ENCODE data around the gene SQSTM1.

DNA sequence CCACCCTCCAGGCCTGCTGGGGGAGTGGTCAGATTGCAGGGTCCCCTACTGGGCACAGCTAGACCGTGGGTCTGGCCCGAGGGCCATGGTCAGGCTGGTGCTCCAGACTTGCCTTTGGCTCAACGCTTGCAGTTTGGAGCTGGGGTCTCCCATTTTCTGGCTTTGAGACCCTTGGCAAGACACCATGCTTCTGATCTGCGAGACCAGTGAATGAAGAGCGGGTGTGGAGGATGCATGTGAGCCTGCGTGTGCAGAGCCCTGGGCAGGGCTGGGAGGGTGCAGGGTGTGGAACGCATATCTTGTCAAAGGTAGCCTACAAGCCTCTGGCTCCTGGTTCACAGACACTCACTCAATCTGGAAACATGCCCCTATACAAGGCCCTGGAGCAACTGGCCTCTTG is 44.0 kb downstream of the SQSTM1 start:
- TF ChIP-seq, protein P1, sequence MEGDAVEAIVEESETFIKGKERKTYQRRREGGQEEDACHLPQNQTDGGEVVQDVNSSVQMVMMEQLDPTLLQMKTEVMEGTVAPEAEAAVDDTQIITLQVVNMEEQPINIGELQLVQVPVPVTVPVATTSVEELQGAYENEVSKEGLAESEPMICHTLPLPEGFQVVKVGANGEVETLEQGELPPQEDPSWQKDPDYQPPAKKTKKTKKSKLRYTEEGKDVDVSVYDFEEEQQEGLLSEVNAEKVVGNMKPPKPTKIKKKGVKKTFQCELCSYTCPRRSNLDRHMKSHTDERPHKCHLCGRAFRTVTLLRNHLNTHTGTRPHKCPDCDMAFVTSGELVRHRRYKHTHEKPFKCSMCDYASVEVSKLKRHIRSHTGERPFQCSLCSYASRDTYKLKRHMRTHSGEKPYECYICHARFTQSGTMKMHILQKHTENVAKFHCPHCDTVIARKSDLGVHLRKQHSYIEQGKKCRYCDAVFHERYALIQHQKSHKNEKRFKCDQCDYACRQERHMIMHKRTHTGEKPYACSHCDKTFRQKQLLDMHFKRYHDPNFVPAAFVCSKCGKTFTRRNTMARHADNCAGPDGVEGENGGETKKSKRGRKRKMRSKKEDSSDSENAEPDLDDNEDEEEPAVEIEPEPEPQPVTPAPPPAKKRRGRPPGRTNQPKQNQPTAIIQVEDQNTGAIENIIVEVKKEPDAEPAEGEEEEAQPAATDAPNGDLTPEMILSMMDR (IDR thresholded peaks at IDR 0.05) = no peak
- TF ChIP-seq MXI1 (IDR thresholded peaks at IDR 0.05; ENCODE audit: low read depth, low read length) = no peak
- TF ChIP-seq, protein P2, sequence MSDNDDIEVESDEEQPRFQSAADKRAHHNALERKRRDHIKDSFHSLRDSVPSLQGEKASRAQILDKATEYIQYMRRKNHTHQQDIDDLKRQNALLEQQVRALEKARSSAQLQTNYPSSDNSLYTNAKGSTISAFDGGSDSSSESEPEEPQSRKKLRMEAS (IDR thresholded peaks at IDR 0.05; ENCODE audit: low read depth) = no peak
- no peak for TF ChIP-seq YY1 (IDR thresholded peaks at IDR 0.05; ENCODE audit: low read depth)
- no peak for TF ChIP-seq CHD2 (IDR thresholded peaks at IDR 0.05; ENCODE audit: low read length, partially characterized antibody)
- TF ChIP-seq FOXJ3 (CRISPR knock-in tag; IDR thresholded peaks at IDR 0.05) = no peak
- TF ChIP-seq ELF1 (IDR thresholded peaks at IDR 0.05) = no peak
- TF ChIP-seq, protein P3, sequence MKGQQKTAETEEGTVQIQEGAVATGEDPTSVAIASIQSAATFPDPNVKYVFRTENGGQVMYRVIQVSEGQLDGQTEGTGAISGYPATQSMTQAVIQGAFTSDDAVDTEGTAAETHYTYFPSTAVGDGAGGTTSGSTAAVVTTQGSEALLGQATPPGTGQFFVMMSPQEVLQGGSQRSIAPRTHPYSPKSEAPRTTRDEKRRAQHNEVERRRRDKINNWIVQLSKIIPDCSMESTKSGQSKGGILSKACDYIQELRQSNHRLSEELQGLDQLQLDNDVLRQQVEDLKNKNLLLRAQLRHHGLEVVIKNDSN (IDR thresholded peaks at IDR 0.05; ENCODE audit: borderline replicate concordance, low read depth) = no peak
- TF ChIP-seq, protein P4, sequence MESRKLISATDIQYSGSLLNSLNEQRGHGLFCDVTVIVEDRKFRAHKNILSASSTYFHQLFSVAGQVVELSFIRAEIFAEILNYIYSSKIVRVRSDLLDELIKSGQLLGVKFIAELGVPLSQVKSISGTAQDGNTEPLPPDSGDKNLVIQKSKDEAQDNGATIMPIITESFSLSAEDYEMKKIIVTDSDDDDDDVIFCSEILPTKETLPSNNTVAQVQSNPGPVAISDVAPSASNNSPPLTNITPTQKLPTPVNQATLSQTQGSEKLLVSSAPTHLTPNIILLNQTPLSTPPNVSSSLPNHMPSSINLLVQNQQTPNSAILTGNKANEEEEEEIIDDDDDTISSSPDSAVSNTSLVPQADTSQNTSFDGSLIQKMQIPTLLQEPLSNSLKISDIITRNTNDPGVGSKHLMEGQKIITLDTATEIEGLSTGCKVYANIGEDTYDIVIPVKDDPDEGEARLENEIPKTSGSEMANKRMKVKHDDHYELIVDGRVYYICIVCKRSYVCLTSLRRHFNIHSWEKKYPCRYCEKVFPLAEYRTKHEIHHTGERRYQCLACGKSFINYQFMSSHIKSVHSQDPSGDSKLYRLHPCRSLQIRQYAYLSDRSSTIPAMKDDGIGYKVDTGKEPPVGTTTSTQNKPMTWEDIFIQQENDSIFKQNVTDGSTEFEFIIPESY (IDR thresholded peaks at IDR 0.05; ENCODE audit: borderline replicate concordance, low read depth) = no peak
- TF ChIP-seq, protein P5, sequence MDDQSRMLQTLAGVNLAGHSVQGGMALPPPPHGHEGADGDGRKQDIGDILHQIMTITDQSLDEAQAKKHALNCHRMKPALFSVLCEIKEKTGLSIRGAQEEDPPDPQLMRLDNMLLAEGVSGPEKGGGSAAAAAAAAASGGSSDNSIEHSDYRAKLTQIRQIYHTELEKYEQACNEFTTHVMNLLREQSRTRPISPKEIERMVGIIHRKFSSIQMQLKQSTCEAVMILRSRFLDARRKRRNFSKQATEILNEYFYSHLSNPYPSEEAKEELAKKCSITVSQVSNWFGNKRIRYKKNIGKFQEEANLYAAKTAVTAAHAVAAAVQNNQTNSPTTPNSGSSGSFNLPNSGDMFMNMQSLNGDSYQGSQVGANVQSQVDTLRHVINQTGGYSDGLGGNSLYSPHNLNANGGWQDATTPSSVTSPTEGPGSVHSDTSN (IDR thresholded peaks at IDR 0.05) = no peak
- TF ChIP-seq TEAD4 (IDR thresholded peaks at IDR 0.05; ENCODE audit: borderline replicate concordance, insufficient read depth) = no peak
- TF ChIP-seq NFIC (IDR thresholded peaks at IDR 0.05; ENCODE audit: borderline replicate concordance) = no peak
- no peak for TF ChIP-seq POLR2AphosphoS5 (IDR thresholded peaks at IDR 0.05; ENCODE audit: low read depth, low read length)

Measured in SK-N-SH (cell line).